ENCODE results near the gene CASKIN1.
"Not testable (repeated sequence)": the region's sequence is repeated elsewhere in the genome, so short reads cannot be mapped to it uniquely, and the experiment has no call there.

The CASKIN1 gene

GRCh38 chr16:2196162-2196980 lies at the start of gene CASKIN1:
Gene CASKIN1 (minus strand): TSS chr16:2196605. CDS start chr16:2196432, 173 bp downstream.
- no peak for DNase-seq (ENCODE audit: low read depth, low spot score)

GRCh38 chr16:2244926-2245795 lies 48.8 kb upstream of the CASKIN1 start:
- no peak for DNase-seq (ENCODE audit: low read depth, low spot score)

DNA sequence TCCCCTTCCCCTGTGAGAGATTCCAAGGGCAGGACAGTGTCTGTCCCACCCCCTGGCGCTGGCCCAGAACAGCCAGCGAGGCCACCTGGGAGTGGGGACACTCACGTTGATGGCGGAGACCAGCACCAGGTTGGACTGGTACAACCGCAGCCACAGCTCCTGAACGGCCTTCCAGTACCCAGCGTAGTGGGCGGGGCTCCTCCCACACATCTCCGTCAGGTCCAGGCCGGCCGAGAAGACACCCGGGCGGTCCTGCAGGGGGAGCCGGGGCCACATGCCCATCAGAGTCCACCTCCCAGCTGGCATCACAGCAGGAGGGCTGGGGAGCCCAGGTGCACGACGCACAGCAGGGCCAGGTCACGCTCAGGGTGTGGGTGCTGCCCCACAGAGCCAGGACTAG lies 47.9 kb upstream of the CASKIN1 start:
- DNase-seq (ENCODE audit: low read depth, low spot score) = no peak

DNA sequence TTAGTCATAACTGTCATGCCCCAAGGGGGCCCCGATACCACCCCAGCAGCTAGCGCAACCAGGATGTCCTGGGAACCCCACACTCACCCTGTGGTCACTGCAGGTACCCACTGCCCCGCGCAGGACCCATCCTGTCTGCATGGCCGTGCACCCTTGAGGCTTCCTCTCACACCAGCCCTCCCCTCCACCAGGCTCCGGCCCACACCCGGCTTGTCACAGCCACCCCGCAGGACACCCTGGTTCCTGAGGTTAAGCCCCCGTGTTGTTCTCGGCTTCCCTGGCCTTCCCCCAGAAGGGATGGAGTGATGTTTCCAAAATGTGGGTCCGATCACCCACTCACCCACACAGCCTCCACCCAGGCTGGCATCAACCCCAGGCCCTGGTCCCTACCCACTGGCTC lies 47.4 kb upstream of the CASKIN1 start:
- no peak for DNase-seq (ENCODE audit: low read depth, low spot score)

GRCh38 chr16:2243031-2243528 lies 46.7 kb upstream of the CASKIN1 start:
- DNase-seq (ENCODE audit: low read depth, low spot score) = no peak

DNA sequence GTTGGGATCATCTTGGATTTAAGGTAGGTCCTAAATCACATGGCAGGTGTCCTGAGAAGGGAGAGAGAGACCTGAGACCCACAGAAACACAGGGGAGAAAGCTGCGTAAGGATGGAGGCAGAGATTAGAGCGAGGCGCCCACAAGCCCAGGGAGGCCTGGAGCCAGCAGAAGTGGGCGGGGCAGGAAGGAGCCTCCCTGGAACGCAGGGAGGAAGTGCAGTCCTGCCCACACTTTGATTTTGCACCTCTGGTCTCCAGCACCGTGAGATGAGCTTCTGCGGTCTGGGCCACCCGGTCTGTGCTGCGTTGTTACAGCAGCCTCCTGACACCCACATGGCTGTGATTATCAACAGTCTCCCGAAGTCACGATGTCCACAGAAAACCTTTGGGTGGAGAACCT lies 46.2 kb upstream of the CASKIN1 start:
- no peak for DNase-seq (ENCODE audit: low read depth, low spot score)

GRCh38 chr16:2240331-2240730 lies 43.9 kb upstream of the CASKIN1 start:
- DNase-seq (ENCODE audit: low read depth, low spot score) = not testable (repeated sequence)

GRCh38 chr16:2238838-2239675 lies 42.7 kb upstream of the CASKIN1 start:
- DNase-seq (ENCODE audit: low read depth, low spot score) = no peak

- no peak for DNase-seq (ENCODE audit: low read depth, low spot score)
These were observed 41.9 kb upstream of the CASKIN1 start for GRCh38 chr16:2238150-2238837.

DNA sequence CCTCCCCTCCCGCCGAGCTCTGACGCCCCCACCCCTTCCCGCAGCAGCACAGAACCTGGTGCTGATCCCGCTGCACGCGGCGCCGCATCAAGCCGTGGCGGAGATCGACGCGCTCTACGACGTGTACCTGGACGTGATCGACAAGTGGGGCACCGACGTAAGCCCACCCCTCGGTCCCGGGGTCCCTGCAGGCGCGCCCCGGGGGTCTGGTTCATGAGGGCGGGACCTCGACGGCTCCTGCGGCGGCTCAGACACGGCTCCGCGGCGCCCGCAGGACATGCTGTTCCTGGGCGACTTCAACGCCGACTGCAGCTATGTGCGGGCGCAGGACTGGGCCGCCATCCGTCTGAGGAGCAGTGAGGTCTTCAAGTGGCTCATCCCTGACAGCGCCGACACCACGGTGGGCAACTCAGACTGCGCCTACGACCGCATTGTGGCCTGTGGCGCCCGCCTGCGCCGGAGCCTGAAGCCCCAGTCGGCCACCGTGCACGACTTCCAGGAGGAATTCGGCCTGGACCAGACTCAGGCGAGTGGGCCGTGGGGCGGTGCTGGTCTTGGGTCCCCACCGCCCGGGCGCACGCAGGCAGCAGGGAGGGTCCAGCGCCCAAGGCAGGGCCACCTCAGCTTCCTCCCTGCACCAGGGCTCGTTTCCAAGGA lies 41.2 kb upstream of the CASKIN1 start:
- DNase-seq (ENCODE audit: low read depth, low spot score) = no peak

- no peak for DNase-seq (ENCODE audit: low read depth, low spot score)
These were observed 40.7 kb upstream of the CASKIN1 start for GRCh38 chr16:2237102-2237482.

DNA sequence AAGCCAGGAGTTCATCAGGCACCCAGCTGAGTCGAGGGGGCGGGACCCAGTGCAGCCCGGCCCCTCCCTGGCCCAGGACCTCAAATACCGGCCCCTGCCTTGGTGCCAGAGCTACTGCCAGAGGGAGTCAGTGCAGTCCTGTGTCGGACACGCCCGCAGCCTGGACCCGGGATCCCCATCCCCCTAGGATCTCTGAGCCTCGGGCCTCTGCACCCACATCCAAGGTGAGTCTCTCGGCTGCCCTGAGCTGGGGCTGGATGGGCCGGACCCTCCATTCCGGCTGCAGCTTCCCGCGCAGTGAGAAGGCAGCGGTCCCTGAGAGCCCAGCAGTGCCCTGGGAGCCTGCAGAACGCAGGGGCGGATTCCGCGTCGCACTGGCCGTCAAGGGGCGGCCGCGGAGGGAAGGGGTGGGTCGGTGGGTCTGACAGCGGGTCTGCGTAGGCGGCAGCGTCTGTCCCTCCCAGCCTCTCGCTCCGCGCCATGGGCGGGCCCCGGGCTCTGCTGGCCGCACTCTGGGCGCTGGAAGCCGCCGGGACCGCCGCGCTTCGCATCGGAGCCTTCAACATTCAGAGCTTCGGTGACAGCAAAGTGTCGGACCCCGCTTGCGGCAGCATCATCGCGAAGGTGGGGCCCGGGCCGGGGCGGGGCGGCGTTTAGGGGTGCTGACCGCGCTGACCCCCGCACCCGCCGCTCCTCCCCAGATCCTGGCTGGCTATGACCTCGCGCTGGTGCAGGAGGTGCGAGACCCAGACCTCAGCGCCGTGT lies 40.1 kb upstream of the CASKIN1 start, which contains the start of gene DNASE1L2:
Gene DNASE1L2, plus strand, starts transcription at position 108 of the 765 bp plus-strand sequence. Its CDS starts 373 bp downstream, at position 481.
- DNase-seq (ENCODE audit: low read depth, low spot score) = no peak

- no peak for DNase-seq (ENCODE audit: low read depth, low spot score)
These were observed 39.4 kb upstream of the CASKIN1 start for GRCh38 chr16:2235695-2236336.

DNA sequence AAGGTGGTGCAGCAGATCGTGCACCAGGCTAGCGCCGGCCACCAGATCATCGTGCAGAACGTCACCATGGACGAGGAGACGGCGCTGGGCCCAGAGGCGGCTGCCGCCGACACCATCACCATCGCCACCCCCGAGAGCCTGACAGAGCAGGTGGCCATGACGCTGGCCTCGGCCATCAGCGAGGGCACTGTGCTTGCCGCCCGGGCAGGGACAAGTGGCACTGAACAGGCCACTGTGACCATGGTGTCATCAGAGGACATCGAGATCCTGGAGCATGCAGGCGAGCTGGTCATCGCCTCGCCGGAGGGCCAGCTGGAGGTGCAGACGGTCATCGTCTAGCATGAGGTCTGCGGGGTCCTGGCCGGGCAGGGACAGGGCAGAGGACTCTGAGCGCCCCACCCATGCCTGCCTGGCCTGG lies 38.8 kb upstream of the CASKIN1 start:
- DNase-seq (ENCODE audit: low read depth, low spot score) = no peak

GRCh38 chr16:2234813-2235170 lies 38.4 kb upstream of the CASKIN1 start:
- no peak for DNase-seq (ENCODE audit: low read depth, low spot score)

- no peak for DNase-seq (ENCODE audit: low read depth, low spot score)
These were observed 37.7 kb upstream of the CASKIN1 start for GRCh38 chr16:2233872-2234812.

DNA sequence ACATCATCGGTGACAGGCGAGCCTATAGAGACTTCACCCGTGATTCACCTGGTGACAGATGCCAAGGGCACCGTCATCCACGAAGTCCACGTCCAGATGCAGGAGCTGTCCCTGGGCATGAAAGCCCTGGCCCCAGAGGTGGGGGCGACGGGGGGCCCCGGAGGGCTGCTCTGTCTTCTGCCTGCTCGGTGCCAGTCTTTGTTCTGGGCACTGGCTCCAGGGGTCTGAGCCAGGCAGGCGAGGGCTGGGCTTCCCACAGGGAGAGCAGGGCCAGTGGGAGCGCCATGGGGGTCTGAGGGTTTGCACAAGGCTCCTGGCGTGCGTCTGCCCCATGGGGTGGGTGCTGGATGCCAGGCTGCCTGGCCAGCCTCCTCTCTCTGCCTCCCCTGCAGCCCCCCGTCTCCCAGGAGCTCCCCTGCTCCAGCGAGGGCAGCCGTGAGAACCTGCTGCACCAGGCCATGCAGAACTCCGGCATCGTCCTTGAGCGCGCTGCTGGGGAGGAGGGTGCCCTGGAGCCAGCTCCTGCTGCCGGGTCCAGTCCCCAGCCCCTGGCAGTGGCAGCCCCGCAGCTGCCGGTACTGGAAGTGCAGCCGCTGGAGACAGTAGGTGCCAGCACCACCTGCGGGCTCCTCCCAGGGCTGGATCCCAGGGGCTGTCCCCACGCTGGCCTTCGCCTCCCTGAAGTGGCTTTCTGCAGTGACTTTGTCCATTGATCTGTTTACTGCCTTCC lies 36.8 kb upstream of the CASKIN1 start:
- DNase-seq (ENCODE audit: low read depth, low spot score) = no peak
